Neural crest cell (in vitro differentiated cells): ENCODE data around the gene PCBP3. TPM values are rescaled to one million over a fixed set of nuclear protein-coding genes. Genes with fewer than 3 reads are reported as not detected.

Experiments used
- DNase-seq: peaks from one replicate; pipeline ENCODE4 v3.0.0; 2021; ENCODE audit warnings: low read depth, mixed read lengths, low spot score
- H3K27ac Mint-ChIP-seq: one replicate; pipeline ENCODE4 v1.8.0; 2021; ENCODE audit warnings: mild to moderate bottlenecking, mixed read lengths; ENCODE audit not compliant: unreplicated experiment
- H3K27me3 Mint-ChIP-seq: 2 replicates; pipeline ENCODE4 v1.8.0; 2021; ENCODE audit warnings: low read depth, mild to moderate bottlenecking, mixed read lengths
- H3K36me3 Mint-ChIP-seq: 2 replicates; pipeline ENCODE4 v1.8.0; 2021; ENCODE audit warnings: low read depth, mild to moderate bottlenecking, mixed read lengths
- H3K4me1 Mint-ChIP-seq: 2 replicates; pipeline ENCODE4 v1.8.0; 2021; ENCODE audit warnings: mixed read lengths
- H3K4me3 Mint-ChIP-seq: one replicate; pipeline ENCODE4 v1.8.0; 2021; ENCODE audit warnings: mild to moderate bottlenecking, mixed read lengths
- H3K9me3 Mint-ChIP-seq: 2 replicates; pipeline ENCODE4 v1.8.0; 2021; ENCODE audit warnings: mixed read lengths
- total RNA-seq: library from RNA; stranded (reverse); gene quantifications from 2 replicates; pipeline ENCODE4 v1.2.1, GENCODE V29; 2021
- TF ChIP-seq, protein P1 (sequence below): fragments of 200-600 bp; sonication (generic); conservative IDR thresholded peaks from 2 replicates; pipeline ENCODE4 v1.5.0; 2021; ENCODE audit warnings: antibody characterized with exemption, mild to moderate bottlenecking

Gene PCBP3
- total RNA-seq, 1 donor from 2014 or later: 5.1 TPM

DNA sequence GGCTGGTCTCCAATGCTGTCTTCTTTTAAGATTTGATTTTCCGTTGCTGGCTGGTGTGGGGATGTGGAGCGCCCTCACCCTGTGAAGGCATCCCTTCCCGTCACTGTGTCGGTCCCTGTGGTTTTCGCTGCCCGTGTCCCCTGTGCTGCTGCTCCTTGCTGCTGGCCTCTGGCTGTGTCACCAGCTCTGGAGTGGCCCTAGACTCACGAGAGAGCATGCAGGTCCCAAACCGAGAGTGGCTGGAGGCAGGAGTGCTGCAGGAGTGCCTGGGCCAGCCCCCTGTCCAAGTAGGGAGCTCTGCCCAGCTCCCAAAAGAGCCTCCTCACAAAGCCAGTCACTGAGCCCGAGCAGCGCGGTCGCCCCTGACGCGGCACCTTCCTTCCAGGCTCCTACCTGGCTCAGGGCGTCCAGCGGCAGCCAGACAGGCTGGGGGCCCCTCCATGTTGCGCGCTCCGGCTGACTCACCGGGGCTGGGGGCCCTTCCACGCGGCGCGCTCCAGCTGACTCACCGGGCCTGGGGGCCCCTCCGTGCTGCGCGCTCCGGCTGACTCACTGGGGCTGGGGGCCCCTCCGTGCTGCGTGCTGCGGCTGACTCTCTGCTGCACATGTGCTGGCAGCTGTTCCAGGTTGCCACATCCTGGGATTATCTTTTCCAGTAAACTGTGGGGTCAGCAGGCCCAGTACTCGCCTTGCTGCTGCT, 231.3 kb downstream of the PCBP3 start:
- Mint-ChIP-seq H3K9me3 (no peaks in the 10 kb centered on the region), H3K27ac (no peak overlapping the region), H3K27me3 (no peaks in the 10 kb centered on the region), H3K4me3 (no peak overlapping the region), H3K4me1 (peaks cover 23% of the 10 kb centered on the region), H3K36me3 (no peaks in the 10 kb centered on the region)
- TF ChIP-seq, protein P1, sequence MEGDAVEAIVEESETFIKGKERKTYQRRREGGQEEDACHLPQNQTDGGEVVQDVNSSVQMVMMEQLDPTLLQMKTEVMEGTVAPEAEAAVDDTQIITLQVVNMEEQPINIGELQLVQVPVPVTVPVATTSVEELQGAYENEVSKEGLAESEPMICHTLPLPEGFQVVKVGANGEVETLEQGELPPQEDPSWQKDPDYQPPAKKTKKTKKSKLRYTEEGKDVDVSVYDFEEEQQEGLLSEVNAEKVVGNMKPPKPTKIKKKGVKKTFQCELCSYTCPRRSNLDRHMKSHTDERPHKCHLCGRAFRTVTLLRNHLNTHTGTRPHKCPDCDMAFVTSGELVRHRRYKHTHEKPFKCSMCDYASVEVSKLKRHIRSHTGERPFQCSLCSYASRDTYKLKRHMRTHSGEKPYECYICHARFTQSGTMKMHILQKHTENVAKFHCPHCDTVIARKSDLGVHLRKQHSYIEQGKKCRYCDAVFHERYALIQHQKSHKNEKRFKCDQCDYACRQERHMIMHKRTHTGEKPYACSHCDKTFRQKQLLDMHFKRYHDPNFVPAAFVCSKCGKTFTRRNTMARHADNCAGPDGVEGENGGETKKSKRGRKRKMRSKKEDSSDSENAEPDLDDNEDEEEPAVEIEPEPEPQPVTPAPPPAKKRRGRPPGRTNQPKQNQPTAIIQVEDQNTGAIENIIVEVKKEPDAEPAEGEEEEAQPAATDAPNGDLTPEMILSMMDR: no peak
- no peak for DNase-seq

GRCh38 chr21:45875416-45875760, 231.9 kb downstream of the PCBP3 start:
- Mint-ChIP-seq H3K27ac (no peak overlapping the region), H3K36me3 (no peaks in the 10 kb centered on the region), H3K27me3 (no peaks in the 10 kb centered on the region), H3K4me3 (no peak overlapping the region), H3K4me1 (peaks cover 24% of the 10 kb centered on the region), H3K9me3 (no peaks in the 10 kb centered on the region)
- TF ChIP-seq, protein P1: no peak
- DNase-seq: no peak

- Mint-ChIP-seq H3K27ac (no peak overlapping the region), H3K4me1 (peaks cover 24% of the 10 kb centered on the region), H3K9me3 (no peaks in the 10 kb centered on the region), H3K4me3 (no peak overlapping the region), H3K27me3 (no peaks in the 10 kb centered on the region), H3K36me3 (no peaks in the 10 kb centered on the region)
- no peak for DNase-seq
- TF ChIP-seq, protein P1: no peak
These were observed 232.4 kb downstream of the PCBP3 start for GRCh38 chr21:45875881-45876280.

DNA sequence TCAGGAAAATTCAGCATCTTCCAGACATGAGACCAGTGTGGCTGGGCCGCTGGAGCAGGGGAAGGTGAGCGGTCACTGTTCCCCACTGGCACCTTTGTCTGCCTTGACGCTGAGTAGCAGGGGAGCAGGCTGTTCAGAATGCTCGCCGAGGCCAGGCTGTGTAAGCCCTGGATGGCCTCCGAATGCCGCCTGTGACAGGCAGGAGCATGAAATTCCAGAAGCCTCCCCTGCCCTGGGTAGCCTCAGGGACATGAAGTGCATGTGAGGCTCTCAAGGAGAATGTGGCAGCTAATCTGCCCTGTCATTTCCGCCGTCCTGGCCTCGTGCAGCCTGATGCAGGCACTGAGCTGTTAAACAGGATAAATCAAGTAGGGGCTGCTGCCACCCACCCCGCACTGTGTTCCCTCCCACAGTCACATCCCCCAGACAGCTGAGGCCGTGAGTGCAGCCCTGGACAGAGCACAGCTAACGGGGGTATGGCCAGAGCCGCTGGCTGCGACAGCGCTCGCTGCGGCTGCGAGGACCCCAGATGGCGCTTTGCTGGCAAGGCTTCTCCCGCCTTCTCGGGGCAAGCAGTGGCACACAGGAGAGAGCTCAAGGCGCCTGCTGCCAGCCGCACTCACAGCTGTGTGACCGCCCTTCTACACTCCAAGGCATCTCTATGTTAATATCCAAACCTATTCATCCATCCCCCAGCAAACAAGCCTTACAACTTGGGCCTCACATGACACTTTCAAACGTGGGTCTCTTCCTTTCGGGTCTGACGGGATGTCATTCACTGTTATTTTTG, 233.1 kb downstream of the PCBP3 start:
- Mint-ChIP-seq H3K27me3 (no peaks in the 10 kb centered on the region), H3K27ac (no peak overlapping the region), H3K36me3 (no peaks in the 10 kb centered on the region), H3K4me1 (peaks cover 24% of the 10 kb centered on the region), H3K9me3 (no peaks in the 10 kb centered on the region), H3K4me3 (no peak overlapping the region)
- no peak for DNase-seq
- TF ChIP-seq, protein P1: no peak

- no peak overlapping the region for H3K4me3 Mint-ChIP-seq
- no peaks in the 10 kb centered on the region for H3K36me3 Mint-ChIP-seq
These were observed 233.6 kb downstream of the PCBP3 start for GRCh38 chr21:45877171-45877438.

More at GRCh38 chr21:45877171-45877438, 233.6 kb downstream of the PCBP3 start:
- H3K27me3 Mint-ChIP-seq: no peaks in the 10 kb centered on the region
- TF ChIP-seq, protein P1: no peak
- H3K9me3 Mint-ChIP-seq: no peaks in the 10 kb centered on the region
- H3K27ac Mint-ChIP-seq: no peak overlapping the region
- H3K4me1 Mint-ChIP-seq: peaks cover 24% of the 10 kb centered on the region
- DNase-seq: no peak
